GM21717 (cell line): ENCODE results near the gene RIMBP3B.
"Not testable (repeated sequence)": the region's sequence is repeated elsewhere in the genome, so short reads cannot be mapped to it uniquely, and the experiment has no call there.

Experiments
- ATAC-seq: cut with Tn5 transposase; IDR thresholded peaks from one replicate; pipeline ENCODE4 v1.9.1; 2021; ENCODE audit warnings: mild to moderate bottlenecking, moderate library complexity; ENCODE audit not compliant: unreplicated experiment

RIMBP3B gene

DNA sequence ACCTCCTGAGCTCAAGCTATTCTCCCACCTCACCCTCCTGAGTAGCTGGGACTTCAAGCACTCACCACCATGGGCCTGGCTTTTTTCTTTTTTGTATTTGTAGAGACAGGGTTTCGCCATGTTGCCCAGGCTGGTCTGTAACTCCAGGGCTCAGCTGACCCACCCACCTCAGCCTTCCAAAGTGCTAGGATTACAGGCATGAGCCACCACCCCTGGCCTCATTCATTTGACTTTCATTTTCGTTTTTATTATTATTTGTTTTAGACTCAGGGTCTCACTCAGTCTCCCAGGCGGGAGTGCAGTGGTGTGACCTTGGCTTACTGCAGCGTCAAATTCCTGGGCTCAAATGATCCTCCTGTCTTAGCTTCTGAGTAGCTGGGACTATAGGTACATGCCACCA lies 24.2 kb downstream of the RIMBP3B start:
- not testable (repeated sequence) for ATAC-seq

DNA sequence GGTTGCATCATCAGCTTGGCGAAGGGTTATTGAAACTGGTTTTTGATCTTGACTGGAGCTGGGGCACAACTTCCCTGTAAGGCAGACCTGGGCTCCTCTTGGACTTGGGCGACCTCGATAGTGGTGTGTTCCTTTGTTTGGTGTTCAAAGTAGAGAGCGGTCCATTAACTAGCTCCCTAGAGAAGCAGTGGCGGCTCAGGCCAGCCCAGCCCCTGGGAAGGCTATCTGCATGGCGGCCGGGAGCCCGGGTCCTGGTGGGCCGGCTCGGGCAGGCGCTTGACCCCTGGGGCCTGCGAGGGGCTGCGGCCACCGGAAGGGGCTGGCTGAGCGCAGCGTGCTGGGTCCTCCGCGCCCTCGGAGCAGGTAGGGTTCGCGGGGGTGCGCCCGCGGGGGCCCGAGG lies 32.8 kb downstream of the RIMBP3B start:
- ATAC-seq = not testable (repeated sequence)

DNA sequence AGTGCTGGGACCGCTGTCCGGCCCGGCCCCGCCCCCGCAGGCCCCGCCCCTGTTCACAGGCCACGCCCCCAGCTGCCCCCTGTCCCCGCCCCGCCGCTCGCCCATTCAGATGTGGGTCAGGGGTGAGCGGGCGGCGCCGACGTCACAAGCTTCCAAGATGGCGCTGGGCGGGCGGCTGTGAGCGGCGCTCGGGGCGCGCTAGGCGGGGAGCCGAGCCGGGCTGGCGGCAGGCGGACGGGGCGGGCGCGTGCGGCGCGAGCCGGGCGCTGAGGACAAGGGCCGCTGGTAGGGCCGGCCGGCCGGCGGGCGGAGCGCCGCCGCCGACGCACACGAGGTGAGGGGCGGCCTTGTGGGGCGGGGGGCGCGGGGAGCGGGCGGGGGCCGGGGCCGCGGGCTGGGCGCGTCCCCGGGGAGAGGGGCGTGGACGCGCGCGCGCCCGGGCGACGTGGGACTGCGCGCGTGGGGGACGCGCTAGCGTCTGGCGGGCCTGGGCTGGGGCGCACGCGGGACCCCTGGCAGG lies 33.7 kb downstream of the RIMBP3B start, which contains the start of gene HIC2:
Gene HIC2, plus strand, starts transcription at position 145 of the 520 bp plus-strand sequence. CDS start 25,461 bp downstream, outside the sequence.
- peak; percentile 80 for ATAC-seq

DNA sequence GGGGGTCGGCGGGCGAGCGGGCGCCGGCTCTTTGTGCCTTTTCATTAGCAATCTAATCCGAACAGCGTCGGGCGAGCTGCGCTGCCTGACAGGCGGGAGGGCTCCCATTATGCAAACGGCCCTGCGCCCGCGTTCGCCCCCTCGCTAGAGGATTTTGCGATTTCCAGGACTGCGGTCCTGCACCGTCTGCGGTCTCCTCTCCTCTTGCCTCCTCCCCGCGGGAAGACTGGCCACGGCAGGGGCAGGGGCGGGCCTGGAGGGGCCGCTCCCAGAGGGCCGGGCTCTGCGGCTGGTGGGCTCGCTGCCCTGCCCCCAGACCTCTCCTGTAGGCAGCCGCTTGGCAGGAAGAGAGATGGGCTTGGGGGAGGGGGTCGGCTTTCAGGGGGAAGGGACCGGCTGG lies 34.3 kb downstream of the RIMBP3B start:
- ATAC-seq = peak; percentile 28

DNA sequence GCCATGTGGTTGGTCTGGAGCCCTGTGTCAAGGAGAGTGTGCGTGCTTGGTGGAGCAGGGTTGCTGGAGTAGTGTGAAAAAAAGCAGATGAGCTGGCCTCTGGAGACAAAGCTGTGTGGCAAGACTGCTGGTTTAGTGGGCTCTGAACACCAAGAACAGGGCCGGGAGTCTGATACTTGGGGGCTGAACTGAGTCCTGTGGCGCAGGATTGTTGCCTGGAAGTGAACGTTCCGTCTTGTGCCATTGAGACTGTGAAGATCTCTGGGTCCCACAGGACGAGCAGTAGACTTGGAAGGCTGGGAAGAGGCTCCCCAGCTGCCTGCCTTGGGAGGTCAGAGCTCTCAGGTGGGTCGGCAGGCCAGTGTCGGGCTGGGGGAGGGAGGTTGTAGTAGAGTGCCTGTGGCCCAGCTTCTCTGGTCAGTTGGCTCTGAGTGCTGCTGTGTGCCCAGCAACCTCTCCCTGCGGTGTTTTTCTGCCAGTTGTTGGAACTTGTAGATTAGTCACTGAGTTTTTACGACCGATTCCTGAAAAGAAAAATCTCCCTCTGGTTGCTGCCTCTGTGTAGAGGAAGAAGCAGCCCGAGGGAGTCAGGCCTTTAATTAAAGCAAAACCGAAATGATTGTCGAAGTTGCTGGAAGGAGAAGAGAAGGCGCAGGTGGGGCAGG lies 35.6 kb downstream of the RIMBP3B start:
- not testable (repeated sequence) for ATAC-seq

DNA sequence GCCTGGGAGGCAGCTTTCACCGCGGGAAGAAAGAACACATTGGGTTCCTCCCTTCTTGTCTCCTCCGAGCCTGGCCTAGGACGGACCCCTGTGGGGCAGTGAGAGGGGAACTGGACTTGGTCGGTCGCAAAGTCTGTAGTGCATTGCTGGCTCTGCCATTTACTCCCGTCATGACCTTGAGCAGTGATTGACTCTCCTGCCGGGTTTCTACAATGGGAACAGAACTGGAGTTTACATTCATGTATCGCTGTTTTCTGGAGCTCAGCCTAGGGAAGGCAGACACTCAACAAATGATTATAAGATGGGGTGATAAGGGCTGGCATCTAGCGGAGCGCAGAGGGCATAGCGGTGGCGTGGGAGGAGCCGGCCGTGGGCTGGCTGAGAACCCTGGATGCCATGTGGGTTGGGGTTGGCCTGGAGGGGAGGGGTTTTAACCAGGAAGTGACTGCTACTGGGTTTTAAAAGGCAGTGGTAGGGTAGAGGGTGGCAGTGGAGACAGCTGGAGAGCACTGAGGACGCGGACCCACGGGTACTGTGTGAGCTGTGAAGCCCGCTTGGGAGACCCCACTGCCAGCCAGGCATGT lies 36.7 kb downstream of the RIMBP3B start:
- ATAC-seq = not testable (repeated sequence)

DNA sequence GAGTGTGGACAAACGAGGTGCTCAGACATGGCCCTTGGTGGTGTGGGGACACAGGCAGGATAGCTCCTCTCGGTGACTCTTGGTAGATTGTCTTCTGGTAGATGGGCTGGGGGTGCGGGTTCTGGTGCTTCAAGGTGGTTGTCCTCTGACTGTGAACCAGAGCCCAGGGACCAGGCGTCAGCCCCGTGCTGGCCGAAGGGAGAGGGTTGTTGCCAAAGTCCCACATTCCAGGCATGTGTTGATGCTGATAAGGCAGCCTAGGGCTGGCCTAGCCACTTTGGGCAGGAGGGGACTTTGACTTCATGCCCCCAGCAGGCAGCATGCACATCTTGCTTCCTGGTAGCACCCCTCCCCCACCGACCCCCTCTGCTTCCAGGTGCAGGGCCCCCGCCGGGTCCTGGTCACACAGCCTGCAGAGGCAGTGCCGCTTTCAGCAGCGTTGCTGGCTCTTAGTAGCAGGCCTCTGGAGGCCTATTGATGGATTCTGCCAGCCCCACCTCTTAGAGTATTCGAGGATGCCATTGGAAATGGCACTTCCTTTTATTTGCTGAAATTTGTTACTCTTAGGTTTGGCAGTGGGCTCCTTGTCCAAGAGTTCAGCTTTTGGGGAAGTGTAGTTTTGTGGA lies 40.6 kb downstream of the RIMBP3B start:
- not testable (repeated sequence) for ATAC-seq

DNA sequence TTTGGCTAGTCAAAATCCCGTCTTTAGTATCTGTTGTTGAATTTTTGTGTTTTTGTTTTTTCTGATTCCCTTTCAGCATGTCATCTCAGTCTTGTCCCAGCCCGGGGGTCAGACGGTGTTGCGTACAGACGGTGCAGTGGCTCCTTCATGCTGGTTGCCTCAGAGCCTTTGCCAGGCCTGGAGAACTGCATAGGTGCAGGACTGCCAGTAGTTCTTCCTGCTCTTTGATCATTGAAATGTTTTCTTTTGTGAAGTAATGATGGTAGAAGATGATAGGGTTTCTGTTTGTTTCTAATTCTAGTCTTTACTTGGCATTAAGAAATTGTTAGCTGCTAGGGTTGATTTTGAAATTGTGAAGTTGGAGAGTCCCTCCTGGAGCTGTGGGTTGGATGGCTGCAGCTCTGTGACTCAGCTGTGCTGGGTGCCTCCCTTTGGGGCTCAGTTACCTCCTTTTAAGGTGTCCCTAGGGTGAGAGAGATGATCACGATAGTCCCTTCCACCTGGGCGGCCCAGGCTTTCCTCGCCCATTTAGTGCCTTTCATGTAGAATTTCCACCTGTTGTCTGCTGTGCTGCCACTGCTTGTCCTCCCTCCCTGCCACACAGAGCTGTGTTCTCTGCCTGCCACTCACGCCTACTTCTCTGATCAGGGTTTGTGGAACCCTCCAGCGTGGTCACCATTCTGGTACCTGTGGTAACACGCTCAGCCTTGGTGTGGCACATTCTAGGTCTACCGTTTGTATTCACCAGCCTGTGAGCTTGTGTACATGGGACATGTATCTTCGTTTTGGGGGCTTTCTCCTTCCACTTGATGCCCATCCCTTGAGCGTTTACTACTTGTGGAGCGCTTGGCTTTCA lies 51.1 kb downstream of the RIMBP3B start:
- ATAC-seq = not testable (repeated sequence)

DNA sequence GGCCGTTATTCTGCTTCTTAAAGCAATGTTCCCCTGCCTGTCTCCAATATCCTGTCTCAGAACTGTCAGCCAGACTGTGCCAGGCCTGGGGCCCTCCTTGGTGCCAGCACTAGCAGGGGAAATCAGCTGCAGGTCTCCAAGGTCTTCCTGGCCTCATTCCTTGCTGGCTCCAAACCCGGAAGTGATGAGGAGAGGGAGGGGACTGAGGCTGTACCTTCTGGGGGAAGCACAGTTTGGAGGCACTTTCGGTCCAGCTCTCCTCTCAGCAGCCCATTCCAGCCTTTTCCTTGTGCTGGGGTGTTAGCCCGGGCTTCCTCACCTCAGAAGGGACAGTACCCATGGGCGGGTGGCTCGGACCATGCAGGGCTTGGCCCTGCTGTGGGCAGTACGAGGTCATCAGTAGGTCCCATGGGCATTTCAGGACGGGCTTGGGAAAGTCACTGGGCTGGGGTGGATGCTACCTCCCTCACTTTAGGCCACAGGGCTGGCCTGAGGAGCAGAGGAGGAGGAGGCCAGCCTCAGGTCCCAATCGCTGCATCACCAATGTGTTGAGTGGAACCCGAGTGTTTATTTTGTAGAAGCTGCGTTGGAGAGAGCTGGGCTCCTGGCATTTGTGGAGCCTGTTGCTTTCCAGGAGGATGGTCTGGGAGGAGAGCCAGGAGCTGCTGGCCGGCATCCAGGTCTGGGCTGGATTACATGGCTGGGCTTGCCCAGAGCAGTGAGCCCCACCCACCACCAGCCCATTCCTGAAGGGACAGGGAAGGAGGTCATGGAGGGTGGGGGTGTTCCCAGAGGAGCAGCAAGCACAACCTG lies 52.7 kb downstream of the RIMBP3B start:
- not testable (repeated sequence) for ATAC-seq

DNA sequence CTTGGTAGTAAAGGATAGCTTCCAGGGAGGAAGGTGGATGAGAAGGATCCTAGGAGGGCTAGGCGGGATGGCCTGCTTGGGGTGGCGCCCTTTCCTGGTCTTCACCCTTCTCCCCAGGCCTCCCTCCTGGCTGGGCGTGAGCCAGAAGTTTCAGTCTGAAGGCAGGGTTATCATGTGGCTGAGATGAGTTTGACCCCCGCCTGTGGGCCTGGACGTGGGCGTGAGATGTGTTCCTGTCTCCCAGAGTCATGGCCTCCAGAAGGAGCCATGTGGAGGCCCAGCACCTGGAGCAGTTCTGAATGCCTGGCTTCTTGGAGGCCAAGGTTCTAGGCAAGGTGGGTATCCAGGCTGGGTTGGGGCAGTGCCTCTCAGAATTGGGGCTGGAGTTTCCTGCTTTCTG lies 54.5 kb downstream of the RIMBP3B start:
- not testable (repeated sequence) for ATAC-seq
